Sciatic nerve (tissue), 2 donors: ENCODE measurements around the gene RSRP1. TPM values are rescaled to one million over a fixed set of nuclear protein-coding genes. Genes with fewer than 3 reads are reported as not detected.
A peak's percentile ranks its signal among the peaks of the same experiment; 100 is the strongest.

ENCODE experiments used
- ATAC-seq: fragments of 200-7000 bp; cut with Tn5 transposase; one replicate; pipeline ENCODE4 v1.9.1; 2020; ENCODE audit warnings: mild to moderate bottlenecking, moderate library complexity
- DNase-seq: peaks from one replicate; pipeline ENCODE4 v3.0.0-alpha.2; 2020; ENCODE audit warnings: low spot score
- intact Hi-C: fragments of 100-400 bp; cut with DNase I; formaldehyde crosslinking; loops from one replicate; pipeline ENCODE4 v1.14.2; 2022
- total RNA-seq: library from RNA; stranded (reverse); fragmentation: NEBNext Ultra II Directional; extraction: Animal tissue kit (Norgen Biotek cat#: 25700); gene quantifications from one replicate; pipeline ENCODE4 v1.2.1, GENCODE V29; 2021
- donor health status: DM: no; HTN: no; CAD: no.
- donor health status: DM: no; HTN: no; CAD: no.

RSRP1 gene
- total RNA-seq, 1 donor from 2014 or later: 144 TPM

GRCh38 chr1:25232866-25233784 is 14.1 kb downstream of the RSRP1 start:
- intact Hi-C loops: no loop called here
- peak; percentile 85 for DNase-seq
- peak; percentile 94 for ATAC-seq

- intact Hi-C loops: no loop called here
- ATAC-seq: peak; percentile 97
- peak; percentile 94 for DNase-seq
Measured at GRCh38 chr1:25232027-25232865, 15.0 kb downstream of the RSRP1 start, which contains the start of gene SYF2. Gene SYF2, minus strand, starts transcription at chr1:25232502. Its CDS starts 35 bp downstream, at chr1:25232467.

GRCh38 chr1:25223471-25223870 is 23.8 kb downstream of the RSRP1 start:
- intact Hi-C loops: no loop called here
- no peak for DNase-seq
- no peak for ATAC-seq

GRCh38 chr1:25222606-25223005 is 24.6 kb downstream of the RSRP1 start:
- DNase-seq: no peak
- no peak for ATAC-seq
- intact Hi-C loops: no loop called here

- no peak for DNase-seq
- ATAC-seq: no peak
- intact Hi-C loops: no loop called here
Measured at GRCh38 chr1:25220666-25221065, 26.6 kb downstream of the RSRP1 start.

GRCh38 chr1:25219661-25220251 is 27.5 kb downstream of the RSRP1 start:
- ATAC-seq (no peak), DNase-seq (no peak)
- intact Hi-C loops: loop anchor here (10.0 kb wide), 1 partner anchor 355 kb away; no protein-coding TSS in a partner anchor

GRCh38 chr1:25217598-25218232 is 29.5 kb downstream of the RSRP1 start:
- peak; percentile 6 for DNase-seq
- intact Hi-C loops: loop anchor here (10.0 kb wide), 1 partner anchor 353 kb away; no protein-coding TSS in a partner anchor
- no peak for ATAC-seq

GRCh38 chr1:25217015-25217414 is 30.2 kb downstream of the RSRP1 start:
- DNase-seq (no peak), ATAC-seq (no peak)
- intact Hi-C loops: loop anchor here (10.0 kb wide), 1 partner anchor 352 kb away; no protein-coding TSS in a partner anchor

GRCh38 chr1:25216123-25216522 is 31.1 kb downstream of the RSRP1 start:
- no peak for ATAC-seq
- intact Hi-C loops: loop anchor here (10.0 kb wide), 1 partner anchor 351 kb away; no protein-coding TSS in a partner anchor
- peak; percentile 23 for DNase-seq

GRCh38 chr1:25212725-25213124 is 34.5 kb downstream of the RSRP1 start:
- intact Hi-C loops: loop anchor here (10.0 kb wide), 1 partner anchor 348 kb away; no protein-coding TSS in a partner anchor
- ATAC-seq (no peak), DNase-seq (no peak)

- ATAC-seq (no peak), DNase-seq (peak; percentile 9)
- intact Hi-C loops: loop anchor here (10.0 kb wide), 1 partner anchor 346 kb away; no protein-coding TSS in a partner anchor
Measured at GRCh38 chr1:25210728-25211127, 36.5 kb downstream of the RSRP1 start.

- DNase-seq: no peak
- intact Hi-C loops: loop anchor here (10.0 kb wide), 1 partner anchor 275 kb away; the partner anchor contains the start of gene RUNX3
- no peak for ATAC-seq
Measured at GRCh38 chr1:25209516-25209915, 37.7 kb downstream of the RSRP1 start.

GRCh38 chr1:25208561-25209222 is 38.6 kb downstream of the RSRP1 start:
- ATAC-seq: no peak

GRCh38 chr1:25208092-25208491 is 39.2 kb downstream of the RSRP1 start:
- ATAC-seq: no peak
- DNase-seq: no peak
- intact Hi-C loops: loop anchor here (10.0 kb wide), 1 partner anchor 273 kb away; the partner anchor contains the start of gene RUNX3

More at GRCh38 chr1:25208561-25209222, 38.6 kb downstream of the RSRP1 start:
- DNase-seq: peak; percentile 2
- intact Hi-C loops: loop anchor here (10.0 kb wide), 1 partner anchor 274 kb away; the partner anchor contains the start of gene RUNX3

- intact Hi-C loops: loop anchor here (10.0 kb wide), 1 partner anchor 271 kb away; the partner anchor contains the start of gene RUNX3
- peak; percentile 12 for DNase-seq
- no peak for ATAC-seq
Measured at GRCh38 chr1:25206201-25206600, 41.1 kb downstream of the RSRP1 start.

- DNase-seq: no peak
- ATAC-seq: no peak
- intact Hi-C loops: loop anchor here (10.0 kb wide), 1 partner anchor 271 kb away; the partner anchor contains the start of gene RUNX3
Measured at GRCh38 chr1:25205786-25206185, 41.5 kb downstream of the RSRP1 start.

GRCh38 chr1:25204797-25205480 is 42.3 kb downstream of the RSRP1 start:
- ATAC-seq (peak; percentile 64), DNase-seq (peak; percentile 13)
- intact Hi-C loops: loop anchor here (10.0 kb wide), 1 partner anchor 270 kb away; the partner anchor contains the start of gene RUNX3
